HG03064 (cell line): ENCODE data around the gene TCF7.

Experiments used
- ATAC-seq: cut with Tn5 transposase; IDR thresholded peaks from one replicate; pipeline ENCODE4 v1.9.1; 2021; ENCODE audit warnings: low read depth; ENCODE audit not compliant: unreplicated experiment

The TCF7 gene

GRCh38 chr5:134128648-134128995 is 14.1 kb downstream of the TCF7 start:
- no peak for ATAC-seq

GRCh38 chr5:134129411-134130238 is 15.1 kb downstream of the TCF7 start:
- no peak for ATAC-seq

GRCh38 chr5:134130239-134130945 is 15.9 kb downstream of the TCF7 start:
- ATAC-seq, result no peak

GRCh38 chr5:134131165-134131564 is 16.7 kb downstream of the TCF7 start:
- ATAC-seq, result no peak

- ATAC-seq, result no peak
These were observed 17.3 kb downstream of the TCF7 start for GRCh38 chr5:134131578-134132350.

GRCh38 chr5:134132372-134133187 is 18.1 kb downstream of the TCF7 start:
- ATAC-seq, result peak; percentile 45

- no peak for ATAC-seq
These were observed 18.9 kb downstream of the TCF7 start for GRCh38 chr5:134133188-134133994.

GRCh38 chr5:134133995-134134541 is 19.6 kb downstream of the TCF7 start:
- ATAC-seq, result no peak

GRCh38 chr5:134135091-134135655 is 20.7 kb downstream of the TCF7 start:
- ATAC-seq, result no peak

GRCh38 chr5:134136221-134136631 is 21.7 kb downstream of the TCF7 start:
- ATAC-seq, result no peak

GRCh38 chr5:134136771-134137170 is 22.3 kb downstream of the TCF7 start:
- ATAC-seq, result no peak

GRCh38 chr5:134138416-134139376 is 24.2 kb downstream of the TCF7 start:
- peak; percentile 62 for ATAC-seq

GRCh38 chr5:134139377-134139851 is 24.9 kb downstream of the TCF7 start:
- no peak for ATAC-seq

GRCh38 chr5:134139891-134140469 is 25.5 kb downstream of the TCF7 start:
- ATAC-seq, result no peak

GRCh38 chr5:134140530-134141201 is 26.2 kb downstream of the TCF7 start:
- ATAC-seq, result no peak

GRCh38 chr5:134141331-134142050 is 27.0 kb downstream of the TCF7 start:
- ATAC-seq, result no peak
